Thyroid gland (tissue), 4 donors: ENCODE results near the gene HSPH1.

Experiments
- CTCF ChIP-seq, 6 experiments: fragments of 200-600 bp in 3 of 6; fragments of 450-650 bp in 3 of 6; sonication (generic) in 3 of 6; IDR thresholded peaks; one replicate each; pipeline ENCODE4 v1.5.1; 2016 to 2019; ENCODE audit warnings: antibody characterized with exemption in 6 of 6, mild to moderate bottlenecking in 2 of 6, inconsistent platforms in 1 of 6, moderate library complexity in 1 of 6
- POLR2A ChIP-seq, 2 donors: fragments of 450-650 bp; IDR thresholded peaks; one replicate each; pipeline ENCODE4 v1.6.1; 2017; ENCODE audit warnings: antibody characterized with exemption in 2 of 2, mild to moderate bottlenecking in 2 of 2, moderate library complexity in 1 of 2

- TF ChIP-seq CTCF (IDR thresholded peaks at IDR 0.05) = no peak
- no peak for TF ChIP-seq POLR2A (IDR thresholded peaks at IDR 0.05)
Measured at GRCh38 chr13:31195616-31196015, 33.9 kb upstream of the HSPH1 start.
